HL-60 (cell line): ENCODE results near the gene WDR27.

Experiments used
- DNase-seq, 2 experiments: peaks; one replicate each; pipeline ENCODE4 v3.0.0-alpha.2; 2010 to 2020; ENCODE audit warnings: low read depth in 1 of 2, low spot score in 1 of 2
- H3K27ac ChIP-seq: fragments of 250-450 bp; sonication (Bioruptor Pico); replicated peaks from 2 replicates; pipeline ENCODE4 v1.5.1; 2020; ENCODE audit warnings: mild to moderate bottlenecking, moderate library complexity
- H3K27me3 ChIP-seq: fragments of 250-450 bp; sonication (Bioruptor Pico); 2 replicates; pipeline ENCODE4 v1.5.1; 2021; ENCODE audit warnings: mild to moderate bottlenecking, moderate library complexity; ENCODE audit not compliant: insufficient read depth, poor library complexity, severe bottlenecking
- H3K4me3 ChIP-seq: replicated peaks from 2 replicates; pipeline ENCODE4 v1.5.1; 2011; ENCODE audit warnings: mild to moderate bottlenecking, control low read depth, low read length; ENCODE audit not compliant: insufficient read depth
- CTCF ChIP-seq: IDR thresholded peaks from one replicate; pipeline ENCODE4 v1.5.1; 2011; ENCODE audit warnings: low read length, control low read depth, inconsistent platforms; ENCODE audit not compliant: insufficient read depth
- GABPA ChIP-seq: IDR thresholded peaks from 2 replicates; pipeline ENCODE4 v1.6.1; 2012; ENCODE audit warnings: low read depth
- POLR2AphosphoS5 ChIP-seq: IDR thresholded peaks from 2 replicates; pipeline ENCODE4 v1.6.1; 2012; ENCODE audit warnings: low read depth
- REST ChIP-seq: IDR thresholded peaks from 2 replicates; pipeline ENCODE4 v1.6.1; 2012; ENCODE audit warnings: low read depth; ENCODE audit not compliant: insufficient replicate concordance
- SPI1 ChIP-seq: IDR thresholded peaks from 2 replicates; pipeline ENCODE4 v1.6.1; 2012; ENCODE audit warnings: low read depth, mild to moderate bottlenecking, borderline replicate concordance

Gene WDR27

GRCh38 chr6:169510871-169511270 is 191.0 kb downstream of the WDR27 start:
- no peak for DNase-seq
- Histone ChIP-seq H3K27me3 (no peaks in the 10 kb centered on the region), H3K4me3 (no peak overlapping the region), H3K27ac (no peak overlapping the region)
- TF ChIP-seq POLR2AphosphoS5 (no peak), SPI1 (no peak), CTCF (no peak), REST (no peak), GABPA (no peak)

GRCh38 chr6:169508452-169508851 is 193.4 kb downstream of the WDR27 start:
- H3K27ac ChIP-seq = no peak overlapping the region
- DNase-seq = no peak
- TF ChIP-seq CTCF (no peak), GABPA (no peak), POLR2AphosphoS5 (no peak), REST (no peak), SPI1 (no peak)
- H3K27me3 ChIP-seq = no peaks in the 10 kb centered on the region
- no peak overlapping the region for H3K4me3 ChIP-seq

GRCh38 chr6:169503422-169504152 is 198.2 kb downstream of the WDR27 start:
- TF ChIP-seq CTCF = no peak
- no peak for TF ChIP-seq GABPA
- no peak for TF ChIP-seq POLR2AphosphoS5
- DNase-seq = no peak
- Histone ChIP-seq H3K27me3 (no peaks in the 10 kb centered on the region), H3K27ac (no peak overlapping the region), H3K4me3 (no peak overlapping the region)

- Histone ChIP-seq H3K4me3 (no peak overlapping the region), H3K27ac (no peak overlapping the region), H3K27me3 (no peaks in the 10 kb centered on the region)
- TF ChIP-seq REST = no peak
- TF ChIP-seq POLR2AphosphoS5 = no peak
- TF ChIP-seq CTCF = no peak
- TF ChIP-seq GABPA = no peak
- TF ChIP-seq SPI1 = no peak
- DNase-seq = no peak
Observed at GRCh38 chr6:169502445-169502844, 199.4 kb downstream of the WDR27 start.
